Activated T-helper 2 cell treated with anti-CD3 and anti-CD28 coated beads, Interferon-gamma antibody, Interleukin-2, Interleukin-4, amounts not matched to agents 10 μg/mL and 5 μg/mL and 100 μg/mL, durations not matched to agents 14 hours and 24 hours and 36 hours (primary cell): ENCODE results near the gene APBA1. TPM values are rescaled to one million over a fixed set of nuclear protein-coding genes. Genes with fewer than 3 reads are reported as not detected.

Experiments used
- DNase-seq: peaks from one replicate; pipeline ENCODE4 v3.0.0; 2021; ENCODE audit warnings: low spot score
- H3K27ac Mint-ChIP-seq: one replicate; pipeline ENCODE4 v1.8.0; 2021; ENCODE audit warnings: mixed read lengths
- H3K27me3 Mint-ChIP-seq: one replicate; pipeline ENCODE4 v1.8.0; 2021; ENCODE audit warnings: low read depth, mixed read lengths
- H3K36me3 Mint-ChIP-seq: one replicate; pipeline ENCODE4 v1.8.0; 2021; ENCODE audit warnings: low read depth, mixed read lengths
- H3K4me1 Mint-ChIP-seq: one replicate; pipeline ENCODE4 v1.8.0; 2021; ENCODE audit warnings: low read depth, mixed read lengths
- H3K4me3 Mint-ChIP-seq: one replicate; pipeline ENCODE4 v1.8.0; 2021; ENCODE audit warnings: low read depth, mild to moderate bottlenecking, moderate library complexity, mixed read lengths
- H3K9me3 Mint-ChIP-seq: one replicate; pipeline ENCODE4 v1.8.0; 2021; ENCODE audit warnings: mixed read lengths
- intact Hi-C: fragments of 100-400 bp; cut with micrococcal nuclease; formaldehyde crosslinking; loops from one replicate; pipeline ENCODE4 v1.15.1; 2023
- total RNA-seq: library from RNA; stranded (reverse); gene quantifications from 2 replicates; pipeline ENCODE4 v1.2.3, GENCODE V29; 2022

The APBA1 gene
- total RNA-seq, 1 donor from 2014 or later, result 0.98 TPM

DNA sequence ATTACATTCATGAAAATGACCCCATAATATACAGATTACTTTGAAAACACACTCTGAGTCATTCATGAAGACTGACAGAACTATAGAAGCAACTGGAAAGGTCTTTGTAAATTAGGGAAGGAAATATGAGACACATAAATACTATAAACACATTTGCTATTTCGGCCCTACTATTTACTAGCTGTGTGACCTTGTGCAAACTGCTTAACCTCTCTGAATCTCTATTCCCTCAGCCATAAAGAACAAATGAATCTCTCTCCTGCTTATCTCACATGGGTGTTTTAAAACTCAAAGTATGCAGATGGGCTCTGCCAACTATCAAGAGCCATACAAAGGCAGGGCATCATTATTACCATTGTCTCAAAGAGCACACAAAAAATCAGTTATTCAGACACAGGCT, 52.9 kb downstream of the APBA1 start:
- Mint-ChIP-seq H3K36me3 (no peaks in the 10 kb centered on the region), H3K27ac (no peak overlapping the region), H3K4me3 (no peak overlapping the region), H3K27me3 (peaks cover 3% of the 10 kb centered on the region), H3K4me1 (no peaks in the 10 kb centered on the region), H3K9me3 (no peaks in the 10 kb centered on the region)
- DNase-seq, result no peak
- intact Hi-C loops, result no loop called here

GRCh38 chr9:69617006-69617405, 55.2 kb downstream of the APBA1 start:
- Mint-ChIP-seq H3K9me3 (no peaks in the 10 kb centered on the region), H3K27me3 (peaks cover 6% of the 10 kb centered on the region), H3K27ac (no peak overlapping the region), H3K36me3 (no peaks in the 10 kb centered on the region), H3K4me3 (no peak overlapping the region), H3K4me1 (no peaks in the 10 kb centered on the region)
- DNase-seq, result no peak
- intact Hi-C loops, result no loop called here

DNA sequence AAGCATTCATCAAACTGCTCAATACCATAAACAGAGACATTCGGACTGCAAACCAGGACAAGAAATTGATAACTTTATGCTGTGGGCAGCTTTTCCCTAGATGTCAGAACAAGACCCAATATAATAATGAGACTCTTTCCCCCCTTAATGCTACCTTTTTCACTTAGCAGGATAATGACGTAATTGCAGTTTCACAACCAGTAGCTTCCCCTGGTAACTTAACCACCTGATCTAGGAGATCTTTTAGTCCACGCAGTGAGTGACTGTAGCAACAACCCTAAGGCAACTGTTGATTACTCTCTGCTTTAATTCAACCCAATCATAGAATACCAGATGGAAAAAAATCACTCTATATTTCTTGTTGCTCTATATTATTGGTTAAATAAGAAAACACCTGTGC, 56.3 kb downstream of the APBA1 start:
- H3K9me3 Mint-ChIP-seq, result no peaks in the 10 kb centered on the region
- no peak overlapping the region for H3K4me3 Mint-ChIP-seq
- no peak for DNase-seq
- no peaks in the 10 kb centered on the region for H3K4me1 Mint-ChIP-seq
- peaks cover 10% of the 10 kb centered on the region for H3K27me3 Mint-ChIP-seq
- H3K36me3 Mint-ChIP-seq, result no peaks in the 10 kb centered on the region
- H3K27ac Mint-ChIP-seq, result no peak overlapping the region
- intact Hi-C loops, result no loop called here

DNA sequence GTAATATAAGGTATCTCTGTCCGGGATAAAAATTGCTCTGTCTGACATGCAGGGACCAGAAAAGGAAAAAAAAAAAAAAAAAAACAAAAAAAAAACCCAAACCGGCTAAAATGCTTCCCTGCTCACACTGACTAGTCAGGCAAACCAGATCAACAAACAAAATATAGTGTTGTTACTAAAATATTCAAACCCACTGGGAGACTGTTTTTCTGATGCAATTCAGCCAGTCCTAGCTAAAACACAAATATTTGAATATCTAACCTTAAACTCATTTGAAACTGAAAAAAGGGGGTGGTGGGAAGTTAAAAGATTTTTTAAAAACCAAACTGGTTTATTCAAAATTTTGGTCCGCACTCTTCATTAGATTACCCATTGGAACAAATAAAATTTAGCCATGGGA, 61.0 kb downstream of the APBA1 start:
- no peaks in the 10 kb centered on the region for H3K9me3 Mint-ChIP-seq
- no peak for DNase-seq
- intact Hi-C loops, result no loop called here
- H3K27ac Mint-ChIP-seq, result no peak overlapping the region
- H3K4me1 Mint-ChIP-seq, result no peaks in the 10 kb centered on the region
- H3K27me3 Mint-ChIP-seq, result peaks cover 15% of the 10 kb centered on the region
- no peaks in the 10 kb centered on the region for H3K36me3 Mint-ChIP-seq
- H3K4me3 Mint-ChIP-seq, result no peak overlapping the region

DNA sequence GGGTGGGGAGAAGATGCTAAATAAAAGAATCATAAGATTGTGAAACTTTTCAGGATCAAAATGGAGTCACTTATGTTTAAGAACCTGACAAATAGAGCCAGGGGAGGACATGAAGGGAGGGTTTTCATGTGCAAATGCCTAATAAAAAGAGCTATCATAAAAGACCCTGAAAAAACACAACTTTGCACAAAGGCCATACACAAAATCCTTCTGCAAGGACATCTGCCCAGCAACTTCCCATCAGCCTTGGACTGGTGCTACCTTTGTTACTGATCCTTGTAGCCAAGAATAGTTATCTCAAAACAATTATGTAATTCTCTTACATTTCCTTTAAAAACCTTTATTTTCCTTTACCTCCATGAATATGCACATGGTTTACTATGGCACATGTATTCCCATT, 63.0 kb downstream of the APBA1 start:
- Mint-ChIP-seq H3K4me3 (no peak overlapping the region), H3K27me3 (peaks cover 15% of the 10 kb centered on the region), H3K4me1 (no peaks in the 10 kb centered on the region), H3K9me3 (no peaks in the 10 kb centered on the region), H3K36me3 (no peaks in the 10 kb centered on the region), H3K27ac (no peak overlapping the region)
- intact Hi-C loops, result no loop called here
- DNase-seq, result no peak

DNA sequence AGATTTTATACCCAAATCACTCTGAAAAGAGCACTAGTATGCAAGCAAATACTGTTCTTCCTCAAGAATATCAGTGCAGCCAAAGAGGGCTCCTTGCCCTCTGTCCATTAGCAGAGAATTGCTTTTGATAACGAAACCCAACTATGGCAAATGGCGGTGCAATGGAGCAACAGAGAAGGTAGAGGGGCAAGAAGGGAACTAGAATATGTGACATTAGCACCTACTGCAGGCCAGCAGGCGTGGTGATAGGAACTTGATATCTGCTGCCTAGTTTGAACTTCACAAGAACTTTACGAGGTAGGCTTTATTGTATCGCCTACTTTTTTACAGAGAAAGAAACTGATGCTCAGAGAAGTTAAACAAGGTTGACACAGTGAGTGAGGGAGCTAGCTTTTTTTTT, 66.1 kb downstream of the APBA1 start:
- no peaks in the 10 kb centered on the region for H3K9me3 Mint-ChIP-seq
- intact Hi-C loops, result no loop called here
- H3K27me3 Mint-ChIP-seq, result peaks cover 10% of the 10 kb centered on the region

DNA sequence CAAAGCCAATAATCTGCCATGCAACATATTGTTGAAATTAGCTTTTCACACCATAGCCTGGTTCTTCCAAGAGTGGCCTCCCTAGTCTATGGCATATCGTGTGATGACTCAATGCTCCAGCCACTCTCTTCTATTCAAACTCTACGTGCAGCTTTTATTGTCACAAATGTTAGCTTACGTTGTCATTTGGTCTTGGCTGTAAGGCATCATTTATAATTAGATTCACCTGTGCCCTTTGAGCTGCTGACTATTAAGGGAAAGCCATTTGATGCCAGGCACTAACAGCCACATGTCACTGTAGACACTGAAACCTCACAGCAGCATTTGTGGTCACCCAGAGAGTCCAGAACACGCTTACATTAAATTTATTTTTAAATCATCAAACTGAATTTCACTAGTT, 66.8 kb downstream of the APBA1 start:
- H3K4me1 Mint-ChIP-seq, result peaks cover 5% of the 10 kb centered on the region
- no peak for DNase-seq
- H3K36me3 Mint-ChIP-seq, result no peaks in the 10 kb centered on the region
- peaks cover 6% of the 10 kb centered on the region for H3K27me3 Mint-ChIP-seq
- no peak overlapping the region for H3K27ac Mint-ChIP-seq
- intact Hi-C loops, result no loop called here
- no peaks in the 10 kb centered on the region for H3K9me3 Mint-ChIP-seq
- no peak overlapping the region for H3K4me3 Mint-ChIP-seq

More for the DNA sequence above, 66.1 kb downstream of the APBA1 start:
- H3K4me3 Mint-ChIP-seq, result no peak overlapping the region
- no peak overlapping the region for H3K27ac Mint-ChIP-seq
- H3K4me1 Mint-ChIP-seq, result peaks cover 5% of the 10 kb centered on the region
- no peaks in the 10 kb centered on the region for H3K36me3 Mint-ChIP-seq
- no peak for DNase-seq

DNA sequence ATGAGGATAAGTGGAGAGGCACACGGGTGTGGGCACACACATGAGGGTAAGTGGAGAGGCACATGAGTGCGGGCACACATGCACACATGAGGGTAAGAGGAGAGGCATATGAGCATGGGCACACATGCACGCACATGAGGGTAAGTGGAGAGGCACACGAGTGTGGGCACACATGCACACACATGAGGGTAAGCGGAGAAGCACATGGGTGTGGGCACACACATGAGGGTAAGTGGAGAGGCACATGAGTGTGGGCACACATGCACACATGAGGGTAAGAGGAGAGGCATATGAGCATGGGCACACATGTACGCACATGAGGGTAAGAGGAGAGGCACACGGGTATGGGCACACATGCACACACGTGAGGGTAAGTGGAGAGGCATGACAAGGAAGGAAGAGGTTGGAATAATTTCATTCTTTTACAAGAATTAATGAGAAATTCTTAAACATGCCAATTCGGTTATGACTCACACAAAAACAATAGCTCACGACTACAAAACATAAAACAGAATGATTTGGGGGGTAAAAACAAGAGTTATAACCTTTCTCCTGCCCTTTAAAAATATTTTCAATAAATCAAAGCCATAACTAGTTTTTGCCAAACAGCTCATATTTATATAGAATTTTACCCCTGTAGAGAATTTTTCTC, 67.5 kb downstream of the APBA1 start:
- no peak for DNase-seq
- H3K4me3 Mint-ChIP-seq, result no peak overlapping the region
- H3K4me1 Mint-ChIP-seq, result peaks cover 5% of the 10 kb centered on the region
- intact Hi-C loops, result no loop called here
- H3K27ac Mint-ChIP-seq, result no peak overlapping the region
- H3K27me3 Mint-ChIP-seq, result peaks cover 2% of the 10 kb centered on the region
- no peaks in the 10 kb centered on the region for H3K36me3 Mint-ChIP-seq
- no peaks in the 10 kb centered on the region for H3K9me3 Mint-ChIP-seq

DNA sequence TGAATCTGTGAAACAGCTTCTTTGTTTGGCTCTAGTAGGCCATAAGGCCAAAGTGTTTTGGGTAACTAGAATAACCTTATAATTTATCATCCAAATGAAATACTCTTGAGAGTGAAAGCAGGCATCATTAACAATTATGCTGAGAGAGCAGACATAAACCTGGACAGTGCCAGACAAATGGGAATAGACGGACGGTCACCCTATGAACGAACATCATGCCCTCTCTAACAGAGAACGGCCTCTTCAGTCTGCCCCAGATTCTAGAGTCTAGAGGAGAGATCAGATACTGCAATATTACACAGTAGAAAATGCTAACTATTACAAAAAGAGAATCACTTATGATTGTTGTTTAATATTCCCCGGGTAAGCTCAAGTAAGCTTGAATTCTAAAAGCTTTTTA, 68.5 kb downstream of the APBA1 start:
- H3K9me3 Mint-ChIP-seq, result peaks cover 2% of the 10 kb centered on the region
- intact Hi-C loops, result no loop called here
- no peaks in the 10 kb centered on the region for H3K36me3 Mint-ChIP-seq
- H3K4me1 Mint-ChIP-seq, result peaks cover 5% of the 10 kb centered on the region
- no peak overlapping the region for H3K27ac Mint-ChIP-seq
- DNase-seq, result no peak
- H3K27me3 Mint-ChIP-seq, result peaks cover 6% of the 10 kb centered on the region
- H3K4me3 Mint-ChIP-seq, result no peak overlapping the region

DNA sequence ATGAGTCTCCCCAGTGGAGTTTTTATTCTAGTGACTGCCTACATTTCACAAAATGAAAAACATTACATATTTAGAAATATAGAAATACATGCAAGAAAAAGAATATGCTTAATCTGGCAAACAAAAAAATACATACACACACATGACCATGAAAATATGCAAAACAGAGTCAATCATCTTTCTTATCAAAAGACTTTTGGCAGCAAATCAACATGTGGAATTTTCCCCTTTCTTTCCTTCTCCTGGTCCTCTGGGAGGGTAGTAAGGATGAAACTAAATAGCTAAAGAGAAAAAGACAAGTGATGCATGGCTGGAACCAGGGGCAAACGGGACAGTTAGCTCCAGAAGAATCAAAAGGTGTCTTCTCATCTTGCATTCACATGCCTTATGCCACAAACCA, 69.4 kb downstream of the APBA1 start:
- H3K27ac Mint-ChIP-seq, result no peak overlapping the region
- H3K9me3 Mint-ChIP-seq, result peaks cover 3% of the 10 kb centered on the region
- H3K4me1 Mint-ChIP-seq, result peaks cover 5% of the 10 kb centered on the region
- no peaks in the 10 kb centered on the region for H3K36me3 Mint-ChIP-seq
- peaks cover 6% of the 10 kb centered on the region for H3K27me3 Mint-ChIP-seq
- H3K4me3 Mint-ChIP-seq, result no peak overlapping the region
- intact Hi-C loops, result no loop called here
- DNase-seq, result no peak

DNA sequence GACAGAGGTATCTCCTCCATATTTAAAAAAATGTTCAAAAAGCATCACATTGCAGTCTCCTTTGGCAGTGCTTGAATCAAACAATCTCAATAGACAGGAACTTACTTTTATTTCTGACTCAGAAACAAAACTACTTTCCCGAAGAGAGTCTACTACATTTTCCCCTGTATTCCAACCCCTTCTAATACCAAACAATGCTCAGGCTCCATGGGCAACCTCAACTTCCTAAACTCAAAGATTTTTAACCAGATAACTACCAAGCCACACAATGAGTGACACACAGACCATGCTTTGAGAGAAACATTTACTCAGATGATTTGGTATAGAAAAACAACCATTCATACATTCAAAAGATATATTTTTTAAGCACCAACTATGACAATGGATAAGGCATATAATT, 70.5 kb downstream of the APBA1 start:
- H3K27me3 Mint-ChIP-seq, result peaks cover 6% of the 10 kb centered on the region
- H3K4me3 Mint-ChIP-seq, result no peak overlapping the region
- H3K36me3 Mint-ChIP-seq, result no peaks in the 10 kb centered on the region
- peaks cover 5% of the 10 kb centered on the region for H3K9me3 Mint-ChIP-seq
- intact Hi-C loops, result no loop called here
- H3K4me1 Mint-ChIP-seq, result peaks cover 9% of the 10 kb centered on the region
- no peak overlapping the region for H3K27ac Mint-ChIP-seq
- no peak for DNase-seq

DNA sequence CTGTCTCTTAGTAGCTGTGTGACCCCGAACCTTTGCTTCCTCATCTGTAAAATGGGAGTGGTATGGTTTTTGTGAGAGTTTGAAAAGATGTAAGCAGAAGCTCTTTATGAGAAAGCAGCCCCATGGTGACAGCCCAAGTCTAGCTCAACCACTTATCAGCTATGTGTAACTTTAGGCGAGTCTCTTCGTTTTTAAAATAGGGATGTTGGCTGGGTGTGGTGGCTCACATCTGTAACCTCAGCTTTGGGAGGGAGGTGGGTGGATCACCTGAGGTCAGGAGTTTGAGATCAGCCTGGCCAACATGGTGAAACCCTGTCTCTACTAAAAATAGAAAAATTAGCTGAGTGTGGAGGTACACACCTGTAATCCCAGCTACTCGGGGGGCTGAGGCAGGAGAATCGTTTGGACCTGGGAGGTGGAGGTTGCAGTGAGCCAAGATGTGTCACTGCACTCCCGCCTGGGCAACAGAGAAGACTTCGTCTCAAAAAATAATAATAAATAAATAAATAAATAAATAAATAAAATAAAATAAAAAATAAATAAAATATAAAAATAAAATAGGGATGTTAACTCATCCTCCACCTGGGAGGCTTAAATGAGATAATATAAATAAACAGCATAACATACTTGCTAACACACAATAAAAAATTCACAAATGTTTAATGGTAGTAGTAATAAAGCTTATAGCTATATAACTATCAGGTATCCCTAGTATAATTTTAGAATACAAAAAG, 71.7 kb downstream of the APBA1 start:
- Mint-ChIP-seq H3K4me1 (peaks cover 12% of the 10 kb centered on the region), H3K36me3 (no peaks in the 10 kb centered on the region), H3K27me3 (peaks cover 6% of the 10 kb centered on the region), H3K4me3 (no peak overlapping the region), H3K27ac (no peak overlapping the region), H3K9me3 (peaks cover 14% of the 10 kb centered on the region)
- intact Hi-C loops, result no loop called here
- DNase-seq, result no peak

- Mint-ChIP-seq H3K27ac (no peak overlapping the region), H3K4me1 (peaks cover 12% of the 10 kb centered on the region), H3K4me3 (no peak overlapping the region), H3K36me3 (no peaks in the 10 kb centered on the region), H3K9me3 (peaks cover 16% of the 10 kb centered on the region), H3K27me3 (peaks cover 6% of the 10 kb centered on the region)
- DNase-seq, result no peak
- intact Hi-C loops, result no loop called here
Measured at GRCh38 chr9:69599232-69599971, 72.8 kb downstream of the APBA1 start.
